GM10266 (cell line): ENCODE measurements around the gene DAO.

ENCODE experiments used
- DNase-seq: peaks from one replicate; pipeline ENCODE4 v3.0.0; 2012; ENCODE audit errors: extremely low spot score
- CTCF ChIP-seq: IDR thresholded peaks from 2 replicates; pipeline ENCODE4 v1.5.1; 2012; ENCODE audit warnings: mild to moderate bottlenecking, low read depth; ENCODE audit not compliant: control insufficient read depth, insufficient read depth; ENCODE audit errors: missing control alignments

The DAO gene

GRCh38 chr12:108850854-108851573 is 28.9 kb upstream of the DAO start:
- TF ChIP-seq CTCF: peak; percentile 42
- peak; percentile 72 for DNase-seq

GRCh38 chr12:108852674-108853309 is 27.1 kb upstream of the DAO start:
- no peak for TF ChIP-seq CTCF
- DNase-seq: no peak

- TF ChIP-seq CTCF: no peak
These were observed 26.5 kb upstream of the DAO start for GRCh38 chr12:108853426-108853825.

GRCh38 chr12:108853981-108854446 is 25.9 kb upstream of the DAO start:
- peak; percentile 51 for TF ChIP-seq CTCF
- DNase-seq: no peak

More at GRCh38 chr12:108853426-108853825, 26.5 kb upstream of the DAO start:
- DNase-seq: no peak

- no peak for TF ChIP-seq CTCF
- DNase-seq: peak; percentile 69
These were observed 25.2 kb upstream of the DAO start for GRCh38 chr12:108854451-108855283.

GRCh38 chr12:108855284-108856169 is 24.4 kb upstream of the DAO start:
- DNase-seq: no peak
- TF ChIP-seq CTCF: no peak
